DND-41 (cell line): ENCODE measurements around the gene C5.

Experiments used
- CTCF ChIP-seq: IDR thresholded peaks from 2 replicates; pipeline ENCODE4 v1.5.1; 2012; ENCODE audit warnings: borderline replicate concordance, low read length, moderate library complexity, mild to moderate bottlenecking; ENCODE audit not compliant: poor library complexity, severe bottlenecking; ENCODE audit errors: extremely low read depth
- EZH2 ChIP-seq: IDR thresholded peaks from 3 replicates; pipeline ENCODE4 v1.6.1; 2012; ENCODE audit warnings: borderline replicate concordance, low read depth, mild to moderate bottlenecking, moderate library complexity, low read length, inconsistent platforms; ENCODE audit not compliant: severe bottlenecking

- no peak for TF ChIP-seq CTCF
- TF ChIP-seq EZH2, result no peak
Measured at GRCh38 chr9:121026260-121026691, 23.8 kb downstream of the C5 start.
